HEK293 (cell line): ENCODE results near the gene SOX12.

ENCODE experiments used
- EGR2 ChIP-seq: fragments of 450-650 bp; formaldehyde crosslinking; IDR thresholded peaks from 2 replicates; pipeline ENCODE4 v1.5.1; 2016; ENCODE audit warnings: low read depth, missing biosample characterization, missing genetic modification characterization
- GLIS2 ChIP-seq: fragments of 450-650 bp; formaldehyde crosslinking; IDR thresholded peaks from 2 replicates; pipeline ENCODE4 v1.5.1; 2016; ENCODE audit warnings: missing biosample characterization, missing genetic modification characterization
- SP2 ChIP-seq: fragments of 450-650 bp; formaldehyde crosslinking; IDR thresholded peaks from 2 replicates; pipeline ENCODE4 v1.5.1; 2016; ENCODE audit warnings: missing biosample characterization, missing genetic modification characterization
- ZBTB8A ChIP-seq: fragments of 450-650 bp; formaldehyde crosslinking; IDR thresholded peaks from 2 replicates; pipeline ENCODE4 v1.5.1; 2016; ENCODE audit warnings: missing biosample characterization, missing genetic modification characterization
- ZNF140 ChIP-seq: fragments of 450-650 bp; formaldehyde crosslinking; IDR thresholded peaks from 2 replicates; pipeline ENCODE4 v1.5.1; 2016; ENCODE audit warnings: missing biosample characterization, missing genetic modification characterization
- ZNF19 ChIP-seq: fragments of 450-650 bp; formaldehyde crosslinking; IDR thresholded peaks from 2 replicates; pipeline ENCODE4; 2016; ENCODE audit warnings: missing biosample characterization, missing genetic modification characterization, low read depth
- ZNF24 ChIP-seq: fragments of 450-650 bp; formaldehyde crosslinking; IDR thresholded peaks from 2 replicates; pipeline ENCODE4 v1.5.1; 2016; ENCODE audit warnings: missing biosample characterization, missing genetic modification characterization
- ZNF274 ChIP-seq, 2 experiments: fragments of 200-500 bp in 1 of 2; fragments of 450-650 bp in 1 of 2; sonication (Bioruptor generic) in 1 of 2; formaldehyde crosslinking in 1 of 2; IDR thresholded peaks; 2 replicates each; pipeline versions ENCODE4 v1.5.1 to v1.6.1; 2014 to 2016; ENCODE audit warnings: borderline replicate concordance in 1 of 2, inconsistent platforms in 1 of 2, low read length in 1 of 2, missing biosample characterization in 1 of 2, missing genetic modification characterization in 1 of 2
- ZNF473 ChIP-seq: fragments of 450-650 bp; formaldehyde crosslinking; IDR thresholded peaks from 2 replicates; pipeline ENCODE4 v1.5.1; 2017; ENCODE audit warnings: missing biosample characterization, missing genetic modification characterization
- ZNF48 ChIP-seq: fragments of 450-650 bp; formaldehyde crosslinking; IDR thresholded peaks from 2 replicates; pipeline ENCODE4 v1.5.1; 2016; ENCODE audit warnings: missing biosample characterization, missing genetic modification characterization
- ZNF514 ChIP-seq: fragments of 450-650 bp; formaldehyde crosslinking; IDR thresholded peaks from 2 replicates; pipeline ENCODE4 v1.5.1; 2016; ENCODE audit warnings: missing biosample characterization, missing genetic modification characterization
- ZNF521 ChIP-seq: fragments of 450-650 bp; formaldehyde crosslinking; IDR thresholded peaks from 2 replicates; pipeline ENCODE4 v1.5.1; 2017; ENCODE audit warnings: missing biosample characterization, mild to moderate bottlenecking, missing genetic modification characterization
- ZNF530 ChIP-seq: fragments of 450-650 bp; formaldehyde crosslinking; IDR thresholded peaks from 2 replicates; pipeline ENCODE4 v1.5.1; 2016; ENCODE audit warnings: low read depth, missing biosample characterization, missing genetic modification characterization
- ZNF558 ChIP-seq: fragments of 450-650 bp; formaldehyde crosslinking; IDR thresholded peaks from 2 replicates; pipeline ENCODE4 v1.5.1; 2016; ENCODE audit warnings: missing biosample characterization, missing genetic modification characterization
- ZNF560 ChIP-seq: fragments of 450-650 bp; formaldehyde crosslinking; IDR thresholded peaks from 2 replicates; pipeline ENCODE4 v1.5.1; 2017; ENCODE audit warnings: missing biosample characterization, missing genetic modification characterization, borderline replicate concordance
- ZNF747 ChIP-seq: fragments of 450-650 bp; formaldehyde crosslinking; IDR thresholded peaks from 2 replicates; pipeline ENCODE4 v1.5.1; 2016; ENCODE audit warnings: missing biosample characterization, missing genetic modification characterization
- ZNF791 ChIP-seq: fragments of 450-650 bp; formaldehyde crosslinking; IDR thresholded peaks from 2 replicates; pipeline ENCODE4 v1.5.1; 2016; ENCODE audit warnings: missing biosample characterization, missing genetic modification characterization
- TF ChIP-seq, protein P1 (sequence below): fragments of 450-650 bp; IDR thresholded peaks from 2 replicates; pipeline ENCODE4 v1.5.1; 2018; ENCODE audit warnings: missing biosample characterization, missing genetic modification characterization
- TF ChIP-seq, protein P2 (sequence below): fragments of 450-650 bp; formaldehyde crosslinking; IDR thresholded peaks from 2 replicates; pipeline ENCODE4 v1.5.1; 2016; ENCODE audit warnings: missing biosample characterization, missing genetic modification characterization
- TF ChIP-seq, protein P3 (sequence below): fragments of 450-650 bp; formaldehyde crosslinking; IDR thresholded peaks from 2 replicates; pipeline ENCODE4 v1.5.1; 2016; ENCODE audit warnings: missing biosample characterization, missing genetic modification characterization
- TF ChIP-seq, protein P4 (sequence below): fragments of 450-650 bp; formaldehyde crosslinking; IDR thresholded peaks from 2 replicates; pipeline ENCODE4 v1.5.1; 2016; ENCODE audit warnings: missing biosample characterization, missing genetic modification characterization
- TF ChIP-seq, protein P5 (sequence below): fragments of 450-650 bp; formaldehyde crosslinking; IDR thresholded peaks from 2 replicates; pipeline ENCODE4 v1.5.1; 2016; ENCODE audit warnings: missing biosample characterization, missing genetic modification characterization

SOX12 gene

DNA sequence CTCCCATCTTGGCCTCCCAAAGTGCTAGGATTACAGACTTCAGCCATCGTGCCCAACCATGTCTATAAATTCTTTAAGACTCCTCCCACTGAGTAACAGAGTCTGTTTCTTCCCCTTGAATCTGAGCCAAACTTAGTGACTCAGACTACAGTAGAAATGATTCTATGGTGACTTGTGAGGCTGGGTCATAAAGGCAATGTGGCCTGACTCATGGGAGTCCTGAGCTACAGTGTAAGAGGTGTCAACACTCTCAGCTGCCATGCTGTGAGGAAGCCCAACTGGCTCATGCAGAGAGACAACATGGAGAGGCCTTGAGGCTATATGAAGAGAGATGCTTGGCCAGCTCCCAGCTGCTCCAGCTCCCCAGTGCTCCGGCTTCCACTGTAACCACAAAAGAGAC is 16.3 kb downstream of the SOX12 start (continued):
- TF ChIP-seq ZNF747 = no peak
- TF ChIP-seq, protein P1, sequence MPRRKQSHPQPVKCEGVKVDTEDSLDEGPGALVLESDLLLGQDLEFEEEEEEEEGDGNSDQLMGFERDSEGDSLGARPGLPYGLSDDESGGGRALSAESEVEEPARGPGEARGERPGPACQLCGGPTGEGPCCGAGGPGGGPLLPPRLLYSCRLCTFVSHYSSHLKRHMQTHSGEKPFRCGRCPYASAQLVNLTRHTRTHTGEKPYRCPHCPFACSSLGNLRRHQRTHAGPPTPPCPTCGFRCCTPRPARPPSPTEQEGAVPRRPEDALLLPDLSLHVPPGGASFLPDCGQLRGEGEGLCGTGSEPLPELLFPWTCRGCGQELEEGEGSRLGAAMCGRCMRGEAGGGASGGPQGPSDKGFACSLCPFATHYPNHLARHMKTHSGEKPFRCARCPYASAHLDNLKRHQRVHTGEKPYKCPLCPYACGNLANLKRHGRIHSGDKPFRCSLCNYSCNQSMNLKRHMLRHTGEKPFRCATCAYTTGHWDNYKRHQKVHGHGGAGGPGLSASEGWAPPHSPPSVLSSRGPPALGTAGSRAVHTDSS (tag by site-specific recombination) = no peak
- TF ChIP-seq, protein P2, sequence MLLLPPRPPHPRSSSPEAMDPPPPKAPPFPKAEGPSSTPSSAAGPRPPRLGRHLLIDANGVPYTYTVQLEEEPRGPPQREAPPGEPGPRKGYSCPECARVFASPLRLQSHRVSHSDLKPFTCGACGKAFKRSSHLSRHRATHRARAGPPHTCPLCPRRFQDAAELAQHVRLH (tag by site-specific recombination) = no peak
- TF ChIP-seq GLIS2 (tag by site-specific recombination) = no peak
- no peak for TF ChIP-seq ZNF48 (tag by site-specific recombination)
- no peak for TF ChIP-seq EGR2
- TF ChIP-seq ZNF19 (tag by site-specific recombination) = no peak
- no peak for TF ChIP-seq ZNF473
- 0 out of 2 replicates have a peak, but pooled peaks have one; percentile 44 for TF ChIP-seq ZNF558 (tag by site-specific recombination)
- TF ChIP-seq ZNF791 (tag by site-specific recombination) = no peak
- no peak for TF ChIP-seq SP2
- TF ChIP-seq, protein P3, sequence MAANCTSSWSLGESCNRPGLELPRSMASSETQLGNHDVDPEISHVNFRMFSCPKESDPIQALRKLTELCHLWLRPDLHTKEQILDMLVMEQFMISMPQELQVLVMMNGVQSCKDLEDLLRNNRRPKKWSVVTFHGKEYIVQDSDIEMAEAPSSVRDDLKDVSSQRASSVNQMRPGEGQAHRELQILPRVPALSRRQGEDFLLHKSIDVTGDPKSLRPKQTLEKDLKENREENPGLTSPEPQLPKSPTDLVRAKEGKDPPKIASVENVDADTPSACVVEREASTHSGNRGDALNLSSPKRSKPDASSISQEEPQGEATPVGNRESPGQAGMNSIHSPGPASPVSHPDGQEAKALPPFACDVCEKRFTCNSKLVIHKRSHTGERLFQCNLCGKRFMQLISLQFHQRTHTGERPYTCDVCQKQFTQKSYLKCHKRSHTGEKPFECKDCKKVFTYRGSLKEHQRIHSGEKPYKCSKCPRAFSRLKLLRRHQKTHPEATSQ = no peak; the same call in 1 of the 2 replicates
- no peak for TF ChIP-seq ZNF140
- TF ChIP-seq ZNF530 (tag by site-specific recombination) = no peak
- no peak for TF ChIP-seq ZNF514
- TF ChIP-seq ZNF521 = no peak
- TF ChIP-seq ZNF274 (IDR thresholded peaks at IDR 0.05; ENCODE audit: low read length) = no peak
- no peak for TF ChIP-seq ZNF274 (tag by site-specific recombination; IDR thresholded peaks at IDR 0.05; ENCODE audit: borderline replicate concordance)
- TF ChIP-seq, protein P4, sequence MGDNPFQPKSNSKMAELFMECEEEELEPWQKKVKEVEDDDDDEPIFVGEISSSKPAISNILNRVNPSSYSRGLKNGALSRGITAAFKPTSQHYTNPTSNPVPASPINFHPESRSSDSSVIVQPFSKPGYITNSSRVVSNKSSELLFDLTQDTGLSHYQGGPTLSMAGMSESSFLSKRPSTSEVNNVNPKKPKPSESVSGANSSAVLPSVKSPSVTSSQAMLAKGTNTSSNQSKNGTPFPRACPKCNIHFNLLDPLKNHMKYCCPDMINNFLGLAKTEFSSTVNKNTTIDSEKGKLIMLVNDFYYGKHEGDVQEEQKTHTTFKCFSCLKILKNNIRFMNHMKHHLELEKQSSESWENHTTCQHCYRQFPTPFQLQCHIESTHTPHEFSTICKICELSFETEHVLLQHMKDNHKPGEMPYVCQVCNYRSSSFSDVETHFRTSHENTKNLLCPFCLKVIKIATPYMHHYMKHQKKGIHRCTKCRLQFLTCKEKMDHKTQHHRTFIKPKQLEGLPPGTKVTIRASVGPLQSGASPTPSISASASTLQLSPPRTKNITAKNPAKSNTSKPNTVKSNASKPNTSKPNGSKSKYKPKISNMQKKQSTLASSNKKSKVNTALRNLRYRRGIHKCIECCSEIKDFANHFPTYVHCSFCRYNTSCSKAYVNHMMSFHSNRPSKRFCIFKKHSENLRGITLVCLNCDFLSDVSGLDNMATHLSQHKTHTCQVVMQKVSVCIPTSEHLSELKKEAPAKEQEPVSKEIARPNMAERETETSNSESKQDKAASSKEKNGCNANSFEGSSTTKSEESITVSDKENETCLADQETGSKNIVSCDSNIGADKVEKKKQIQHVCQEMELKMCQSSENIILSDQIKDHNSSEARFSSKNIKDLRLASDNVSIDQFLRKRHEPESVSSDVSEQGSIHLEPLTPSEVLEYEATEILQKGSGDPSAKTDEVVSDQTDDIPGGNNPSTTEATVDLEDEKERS (tag by site-specific recombination) = peak; percentile 99
- TF ChIP-seq, protein P5, sequence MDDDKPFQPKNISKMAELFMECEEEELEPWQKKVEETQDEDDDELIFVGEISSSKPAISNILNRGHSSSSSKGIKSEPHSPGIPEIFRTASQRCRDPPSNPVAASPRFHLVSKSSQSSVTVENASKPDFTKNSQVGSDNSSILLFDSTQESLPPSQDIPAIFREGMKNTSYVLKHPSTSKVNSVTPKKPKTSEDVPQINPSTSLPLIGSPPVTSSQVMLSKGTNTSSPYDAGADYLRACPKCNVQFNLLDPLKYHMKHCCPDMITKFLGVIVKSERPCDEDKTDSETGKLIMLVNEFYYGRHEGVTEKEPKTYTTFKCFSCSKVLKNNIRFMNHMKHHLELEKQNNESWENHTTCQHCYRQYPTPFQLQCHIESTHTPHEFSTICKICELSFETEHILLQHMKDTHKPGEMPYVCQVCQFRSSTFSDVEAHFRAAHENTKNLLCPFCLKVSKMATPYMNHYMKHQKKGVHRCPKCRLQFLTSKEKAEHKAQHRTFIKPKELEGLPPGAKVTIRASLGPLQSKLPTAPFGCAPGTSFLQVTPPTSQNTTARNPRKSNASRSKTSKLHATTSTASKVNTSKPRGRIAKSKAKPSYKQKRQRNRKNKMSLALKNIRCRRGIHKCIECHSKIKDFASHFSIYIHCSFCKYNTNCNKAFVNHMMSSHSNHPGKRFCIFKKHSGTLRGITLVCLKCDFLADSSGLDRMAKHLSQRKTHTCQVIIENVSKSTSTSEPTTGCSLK (tag by site-specific recombination) = no peak
- no peak for TF ChIP-seq ZNF560 (tag by site-specific recombination)
- peak; percentile 85 for TF ChIP-seq ZNF24 (tag by site-specific recombination)
- TF ChIP-seq ZBTB8A = no peak
